Tibial nerve (tissue), 3 donors: ENCODE results near the gene INSYN2B.

ENCODE experiments used
- CTCF ChIP-seq, 5 experiments: fragments of 200-600 bp in 3 of 5; fragments of 450-650 bp in 2 of 5; sonication (generic) in 3 of 5; IDR thresholded peaks; one replicate each; pipeline ENCODE4 v1.5.1; 2016 to 2019; ENCODE audit warnings: antibody characterized with exemption in 5 of 5, mild to moderate bottlenecking in 3 of 5, moderate library complexity in 2 of 5
- POLR2A ChIP-seq, 2 donors: fragments of 450-650 bp; IDR thresholded peaks; one replicate each; pipeline ENCODE4 v1.6.1; 2017; ENCODE audit warnings: antibody characterized with exemption in 2 of 2, mild to moderate bottlenecking in 2 of 2, moderate library complexity in 2 of 2

- TF ChIP-seq CTCF (IDR thresholded peaks at IDR 0.05) (no peak), POLR2A (IDR thresholded peaks at IDR 0.05) (no peak)
Observed at GRCh38 chr5:169909945-169910344, 70.3 kb downstream of the INSYN2B start.
